Caco-2 (cell line): ENCODE results near the gene VPS13D. TPM values are rescaled to one million over a fixed set of nuclear protein-coding genes. Genes with fewer than 3 reads are reported as not detected.

ENCODE experiments used
- BruUV-seq: library from RNA; stranded (reverse); fragments of 400-500 nt; replicated peaks from 2 replicates; lab custom pipeline; 2021; lab: Mats Ljungman, UMichigan
- CTCF ChIA-PET: fragments of 300-600 bp; sonication (Branson Sonifier 250); formaldehyde crosslinking; loops from one replicate; lab custom pipeline; 2022; ENCODE audit warnings: antibody characterized with exemption; lab: Charles Lee
- POLR2A ChIA-PET: fragments of 300-600 bp; sonication (Branson Sonifier 250); formaldehyde crosslinking; loops from one replicate; lab custom pipeline; 2022; ENCODE audit warnings: antibody characterized with exemption; lab: Charles Lee
- DNase-seq, 2 experiments: peaks; one replicate each; pipeline versions ENCODE4 v3.0.0 to v3.0.0-alpha.2; 2020 to 2022
- H3K27me3 ChIP-seq: replicated peaks from 2 replicates; pipeline ENCODE4 v1.6.0; 2011; ENCODE audit warnings: low read length; ENCODE audit not compliant: control insufficient read depth, insufficient read depth
- H3K36me3 ChIP-seq: 2 replicates; pipeline ENCODE4 v1.5.1; 2011; ENCODE audit warnings: low read length; ENCODE audit not compliant: control insufficient read depth, insufficient read depth
- H3K4me1 ChIP-seq: fragments of 250-450 bp; sonication (Bioruptor Pico); 2 replicates; pipeline ENCODE4 v1.5.1; 2020; ENCODE audit warnings: mild to moderate bottlenecking
- H3K4me3 ChIP-seq: 2 replicates; pipeline ENCODE4 v1.5.1; 2011; ENCODE audit warnings: low read depth, mild to moderate bottlenecking, control low read depth, low read length
- H3K9me3 ChIP-seq: fragments of 250-450 bp; sonication (Bioruptor Pico); 2 replicates; pipeline ENCODE4 v1.5.1; 2020; ENCODE audit warnings: mild to moderate bottlenecking, moderate library complexity
- H3K27ac Mint-ChIP-seq: one replicate; pipeline ENCODE4 v1.8.0; 2022; ENCODE audit warnings: mixed read lengths; ENCODE audit not compliant: unreplicated experiment
- H3K27me3 Mint-ChIP-seq: one replicate; pipeline ENCODE4 v1.8.0; 2022; ENCODE audit warnings: mixed read lengths; ENCODE audit not compliant: insufficient read depth, unreplicated experiment
- H3K36me3 Mint-ChIP-seq: one replicate; pipeline ENCODE4 v1.8.0; 2022; ENCODE audit warnings: mild to moderate bottlenecking, mixed read lengths; ENCODE audit not compliant: insufficient read depth, unreplicated experiment
- H3K4me1 Mint-ChIP-seq: one replicate; pipeline ENCODE4 v1.8.0; 2022; ENCODE audit warnings: low read depth, mixed read lengths; ENCODE audit not compliant: unreplicated experiment
- H3K4me3 Mint-ChIP-seq: one replicate; pipeline ENCODE4 v1.8.0; 2022; ENCODE audit warnings: mild to moderate bottlenecking, moderate library complexity, mixed read lengths; ENCODE audit not compliant: unreplicated experiment
- H3K9me3 Mint-ChIP-seq: one replicate; pipeline ENCODE4 v1.8.0; 2022; ENCODE audit warnings: mixed read lengths; ENCODE audit not compliant: unreplicated experiment
- intact Hi-C: fragments of 100-400 bp; cut with micrococcal nuclease; formaldehyde crosslinking; loops from one replicate; pipeline ENCODE4 v1.10.0; 2022; ENCODE audit not compliant: unreplicated experiment
- total RNA-seq: library from RNA; stranded (reverse); gene quantifications from 2 replicates; pipeline ENCODE4 v1.2.3, GENCODE V29; 2022
- TF ChIP-seq, protein P1 (sequence below), 2 experiments: fragments of 200-600 bp in 1 of 2; IDR thresholded peaks; 1 replicate in 1 of 2; 2 replicates in 1 of 2; pipeline versions ENCODE4 v1.5.1 to v1.8.0; 2011 to 2022; ENCODE audit warnings: antibody characterized with exemption in 1 of 2, control low read depth in 1 of 2, inconsistent platforms in 1 of 2, low read depth in 1 of 2, low read length in 1 of 2, mild to moderate bottlenecking in 1 of 2, moderate library complexity in 1 of 2; ENCODE audit not compliant: insufficient read depth in 1 of 2, severe bottlenecking in 1 of 2, unreplicated experiment in 1 of 2

The VPS13D gene
- total RNA-seq, 1 experiment from 2014 or later = 25.6 TPM

DNA sequence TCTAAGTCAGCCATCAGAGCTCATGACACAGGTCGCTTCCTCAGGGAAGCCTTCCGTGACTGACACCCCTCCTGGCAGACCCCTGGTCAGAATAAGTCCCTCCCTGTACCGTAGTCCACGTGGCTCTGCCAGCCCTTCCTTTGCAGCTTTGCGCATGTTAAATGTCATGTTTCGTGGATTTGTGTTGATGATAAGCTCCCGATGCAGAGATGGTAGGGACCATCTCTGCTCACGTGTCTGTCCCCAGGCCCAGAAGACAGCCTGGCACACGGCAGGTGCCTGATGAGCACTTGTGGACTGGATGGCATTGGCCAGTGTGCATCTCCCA lies 312.3 kb downstream of the VPS13D start:
- Histone ChIP-seq H3K4me3 (no peak overlapping the region), H3K9me3 (no peaks in the 10 kb centered on the region), H3K4me1 (no peaks in the 10 kb centered on the region), H3K36me3 (no peaks in the 10 kb centered on the region), H3K27me3 (no peaks in the 10 kb centered on the region)
- ChIA-PET POLR2A (no interaction called here), CTCF (no interaction called here)
- Mint-ChIP-seq H3K27me3 (no peaks in the 10 kb centered on the region), H3K4me1 (no peaks in the 10 kb centered on the region), H3K4me3 (no peak overlapping the region), H3K36me3 (no peaks in the 10 kb centered on the region), H3K27ac (no peak overlapping the region), H3K9me3 (peaks cover 5% of the 10 kb centered on the region)
- BruUV-seq = no TSS peak
- no peak for DNase-seq
- TF ChIP-seq, protein P1, sequence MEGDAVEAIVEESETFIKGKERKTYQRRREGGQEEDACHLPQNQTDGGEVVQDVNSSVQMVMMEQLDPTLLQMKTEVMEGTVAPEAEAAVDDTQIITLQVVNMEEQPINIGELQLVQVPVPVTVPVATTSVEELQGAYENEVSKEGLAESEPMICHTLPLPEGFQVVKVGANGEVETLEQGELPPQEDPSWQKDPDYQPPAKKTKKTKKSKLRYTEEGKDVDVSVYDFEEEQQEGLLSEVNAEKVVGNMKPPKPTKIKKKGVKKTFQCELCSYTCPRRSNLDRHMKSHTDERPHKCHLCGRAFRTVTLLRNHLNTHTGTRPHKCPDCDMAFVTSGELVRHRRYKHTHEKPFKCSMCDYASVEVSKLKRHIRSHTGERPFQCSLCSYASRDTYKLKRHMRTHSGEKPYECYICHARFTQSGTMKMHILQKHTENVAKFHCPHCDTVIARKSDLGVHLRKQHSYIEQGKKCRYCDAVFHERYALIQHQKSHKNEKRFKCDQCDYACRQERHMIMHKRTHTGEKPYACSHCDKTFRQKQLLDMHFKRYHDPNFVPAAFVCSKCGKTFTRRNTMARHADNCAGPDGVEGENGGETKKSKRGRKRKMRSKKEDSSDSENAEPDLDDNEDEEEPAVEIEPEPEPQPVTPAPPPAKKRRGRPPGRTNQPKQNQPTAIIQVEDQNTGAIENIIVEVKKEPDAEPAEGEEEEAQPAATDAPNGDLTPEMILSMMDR (IDR thresholded peaks at IDR 0.05; ENCODE audit: insufficient read depth in 1 of 2, low read depth in 1 of 2, low read length in 1 of 2, severe bottlenecking in 1 of 2, unreplicated experiment in 1 of 2) = no peak
- intact Hi-C loops = no loop called here

DNA sequence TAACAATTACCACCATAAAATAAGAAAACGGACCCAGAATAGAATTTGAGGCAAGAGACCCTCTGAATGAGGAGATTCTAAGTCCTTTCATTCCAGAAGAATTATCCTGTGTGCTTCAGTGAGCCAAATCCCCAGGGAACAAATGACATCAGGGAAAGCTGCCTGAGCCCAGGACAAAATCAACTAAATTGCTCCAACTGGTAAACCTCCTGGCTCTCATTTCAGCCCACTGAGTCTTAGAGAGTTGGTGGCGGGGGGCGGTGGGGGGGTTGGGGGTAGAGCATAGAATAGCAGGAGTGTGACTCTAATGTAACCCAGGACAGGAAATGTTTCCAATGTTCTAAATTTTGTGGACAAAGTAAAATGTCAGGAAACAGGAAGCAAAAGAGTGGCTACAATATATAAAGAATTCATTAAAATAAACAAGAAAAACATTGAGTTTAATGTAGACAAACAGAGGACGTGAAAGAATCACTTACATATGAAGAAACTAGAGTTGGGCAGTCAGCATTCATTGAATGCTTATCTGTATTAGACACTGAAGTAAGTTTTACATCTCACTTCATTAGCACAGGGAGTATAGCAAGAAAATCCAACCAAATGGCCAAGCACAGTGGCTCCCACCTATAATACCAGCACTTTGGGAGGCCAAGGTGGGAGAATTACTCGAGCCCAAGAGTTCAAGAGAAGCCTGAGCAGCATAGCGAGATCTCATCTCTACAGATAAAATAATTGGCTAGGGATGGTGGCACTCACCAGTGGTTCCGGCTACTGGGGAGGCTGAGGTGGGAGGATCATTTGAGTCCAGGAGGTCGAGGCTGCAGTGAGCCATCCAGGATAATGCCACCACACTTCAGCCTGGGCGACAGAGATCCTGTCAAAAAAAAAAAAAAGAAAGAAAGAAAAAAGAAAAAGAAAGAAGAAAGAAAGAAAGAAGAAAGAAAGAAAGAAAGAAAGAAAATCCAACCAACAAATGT lies 313.1 kb downstream of the VPS13D start:
- Histone ChIP-seq H3K4me1 (no peaks in the 10 kb centered on the region), H3K9me3 (no peaks in the 10 kb centered on the region), H3K4me3 (no peak overlapping the region), H3K36me3 (no peaks in the 10 kb centered on the region), H3K27me3 (no peaks in the 10 kb centered on the region)
- no peak for DNase-seq
- TF ChIP-seq, protein P1 (IDR thresholded peaks at IDR 0.05; ENCODE audit: insufficient read depth in 1 of 2, low read depth in 1 of 2, low read length in 1 of 2, severe bottlenecking in 1 of 2, unreplicated experiment in 1 of 2) = no peak
- intact Hi-C loops = no loop called here
- no peak overlapping the region for H3K27ac Mint-ChIP-seq
- ChIA-PET CTCF (no interaction called here), POLR2A (no interaction called here)
- H3K27me3 Mint-ChIP-seq = no peaks in the 10 kb centered on the region
- no peak overlapping the region for H3K4me3 Mint-ChIP-seq
- H3K4me1 Mint-ChIP-seq = no peaks in the 10 kb centered on the region
- H3K36me3 Mint-ChIP-seq = no peaks in the 10 kb centered on the region
- no TSS peak for BruUV-seq
- H3K9me3 Mint-ChIP-seq = no peaks in the 10 kb centered on the region

DNA sequence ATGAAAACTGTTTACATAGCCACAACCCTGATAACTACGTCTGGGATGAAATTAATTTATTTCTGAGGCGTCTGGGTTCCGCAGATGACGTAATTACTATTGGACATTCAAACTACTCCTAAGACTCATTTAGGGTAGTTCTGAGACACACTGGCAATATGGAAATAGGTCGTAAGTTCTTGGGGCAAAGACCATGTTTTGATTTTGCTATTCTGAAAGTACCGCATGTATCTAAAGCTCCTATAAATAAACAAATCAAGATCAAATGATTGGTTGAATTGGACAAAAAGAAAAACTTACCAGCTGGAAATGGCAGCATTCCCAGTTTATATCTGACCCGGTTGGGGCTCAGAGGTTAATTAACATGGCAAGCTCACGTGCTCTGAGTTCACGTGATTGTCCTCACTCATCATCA lies 313.9 kb downstream of the VPS13D start:
- Histone ChIP-seq H3K9me3 (no peaks in the 10 kb centered on the region), H3K36me3 (no peaks in the 10 kb centered on the region), H3K4me1 (no peaks in the 10 kb centered on the region), H3K27me3 (no peaks in the 10 kb centered on the region), H3K4me3 (no peak overlapping the region)
- no peak overlapping the region for H3K27ac Mint-ChIP-seq
- TF ChIP-seq, protein P1 (IDR thresholded peaks at IDR 0.05; ENCODE audit: insufficient read depth in 1 of 2, low read depth in 1 of 2, low read length in 1 of 2, severe bottlenecking in 1 of 2, unreplicated experiment in 1 of 2) = no peak
- DNase-seq = no peak
- no peaks in the 10 kb centered on the region for H3K36me3 Mint-ChIP-seq
- H3K4me3 Mint-ChIP-seq = no peak overlapping the region
- intact Hi-C loops = no loop called here
- no peaks in the 10 kb centered on the region for H3K4me1 Mint-ChIP-seq
- ChIA-PET POLR2A (no interaction called here), CTCF (no interaction called here)
- H3K27me3 Mint-ChIP-seq = no peaks in the 10 kb centered on the region
- H3K9me3 Mint-ChIP-seq = no peaks in the 10 kb centered on the region
- no TSS peak for BruUV-seq
